CD14-positive monocyte (primary cell): Measurements from ENCODE around the gene RHOT2. TPM values are rescaled to one million over a fixed set of nuclear protein-coding genes. Genes with fewer than 3 reads are reported as not detected.
A peak's percentile ranks its signal among the peaks of the same experiment; 100 is the strongest.

ENCODE experiments used
- DNase-seq, 3 donors: peaks; one replicate each; pipeline ENCODE4 v3.0.0-alpha.2; 2011 to 2022
- H2AFZ ChIP-seq: 2 replicates; pipeline ENCODE4 v1.6.0; 2012; ENCODE audit warnings: mild to moderate bottlenecking, low read depth, low read length, inconsistent platforms; ENCODE audit not compliant: insufficient read depth, poor library complexity, severe bottlenecking
- H3K27ac ChIP-seq, 2 donors: 1 replicate in 1 of 2; 2 replicates in 1 of 2; pipeline ENCODE4 v1.5.1; 2012 to 2013; ENCODE audit warnings: low read length in 2 of 2, control low read depth in 1 of 2, inconsistent platforms in 1 of 2, low read depth in 1 of 2, mild to moderate bottlenecking in 1 of 2
- H3K27me3 ChIP-seq, 2 donors: one replicate each; pipeline versions ENCODE4 v1.6.0 to v1.6.1; 2011 to 2013; ENCODE audit warnings: low read length in 2 of 2; ENCODE audit not compliant: control insufficient read depth in 2 of 2, insufficient read depth in 2 of 2
- H3K36me3 ChIP-seq, 2 donors: replicated peaks in 1 of 2; 1 replicate in 1 of 2; 2 replicates in 1 of 2; pipeline versions ENCODE4 v1.5.1 to v1.6.1; 2012 to 2013; ENCODE audit warnings: low read length in 2 of 2, control low read depth in 1 of 2, inconsistent platforms in 1 of 2, mild to moderate bottlenecking in 1 of 2; ENCODE audit not compliant: insufficient read depth in 2 of 2, control insufficient read depth in 1 of 2
- H3K4me1 ChIP-seq, 2 donors: 1 replicate in 1 of 2; 2 replicates in 1 of 2; pipeline versions ENCODE4 v1.5.1 to v1.6.1; 2012 to 2013; ENCODE audit warnings: low read length in 2 of 2, control low read depth in 1 of 2, inconsistent platforms in 1 of 2, mild to moderate bottlenecking in 1 of 2, moderate library complexity in 1 of 2; ENCODE audit not compliant: insufficient read depth in 2 of 2, control insufficient read depth in 1 of 2
- H3K4me2 ChIP-seq: replicated peaks from 2 replicates; pipeline ENCODE3; 2012; ENCODE audit warnings: low read length, moderate library complexity, mild to moderate bottlenecking; ENCODE audit not compliant: poor library complexity, severe bottlenecking; ENCODE audit errors: extremely low read depth
- H3K4me3 ChIP-seq, 3 experiments: fragments of 200-600 bp in 1 of 3; sonication (generic) in 1 of 3; replicated peaks in 1 of 3; 1 replicate in 2 of 3; 2 replicates in 1 of 3; pipeline ENCODE4 v1.5.1; 2011 to 2013; ENCODE audit warnings: low read length in 3 of 3, mild to moderate bottlenecking in 3 of 3, control low read depth in 2 of 3, low read depth in 2 of 3, inconsistent platforms in 1 of 3, moderate library complexity in 1 of 3
- H3K79me2 ChIP-seq: 2 replicates; pipeline ENCODE4 v1.6.0; 2012; ENCODE audit warnings: mild to moderate bottlenecking, control low read depth, inconsistent platforms, low read length, moderate library complexity; ENCODE audit not compliant: insufficient read depth
- H3K9ac ChIP-seq: 2 replicates; pipeline ENCODE4 v1.6.0; 2017; ENCODE audit warnings: low read length, mild to moderate bottlenecking; ENCODE audit not compliant: insufficient read depth, poor library complexity, severe bottlenecking
- H3K9me3 ChIP-seq, 2 donors: replicated peaks in 1 of 2; 1 replicate in 1 of 2; 2 replicates in 1 of 2; pipeline versions ENCODE4 v1.5.1 to v1.6.1; 2012 to 2013; ENCODE audit warnings: low read length in 2 of 2, control low read depth in 1 of 2; ENCODE audit not compliant: control insufficient read depth in 1 of 2, insufficient read depth in 1 of 2
- H4K20me1 ChIP-seq: 2 replicates; pipeline ENCODE4 v1.6.0; 2012; ENCODE audit warnings: mild to moderate bottlenecking, low read length, control low read depth, moderate library complexity; ENCODE audit not compliant: insufficient read depth
- H3K27ac Mint-ChIP-seq, 7 donors: one replicate each; pipeline ENCODE4 v1.8.0; 2020; ENCODE audit warnings: mild to moderate bottlenecking in 7 of 7, mixed read lengths in 7 of 7, moderate library complexity in 6 of 7, inconsistent platforms in 2 of 7
- H3K27me3 Mint-ChIP-seq, 3 donors: one replicate each; pipeline ENCODE4 v1.8.0; 2021 to 2022; ENCODE audit warnings: low read depth in 3 of 3, mild to moderate bottlenecking in 3 of 3, mixed read lengths in 3 of 3, moderate library complexity in 3 of 3, inconsistent platforms in 1 of 3
- H3K36me3 Mint-ChIP-seq, 2 donors: one replicate each; pipeline ENCODE4 v1.8.0; 2020; ENCODE audit warnings: mixed read lengths in 2 of 2, inconsistent platforms in 1 of 2, mild to moderate bottlenecking in 1 of 2
- H3K4me1 Mint-ChIP-seq: one replicate; pipeline ENCODE4 v1.8.0; 2020; ENCODE audit warnings: mild to moderate bottlenecking, mixed read lengths
- H3K4me3 Mint-ChIP-seq, 2 donors: one replicate each; pipeline ENCODE4 v1.8.0; 2020; ENCODE audit warnings: mild to moderate bottlenecking in 2 of 2, mixed read lengths in 2 of 2, moderate library complexity in 1 of 2
- H3K9me3 Mint-ChIP-seq, 7 donors: one replicate each; pipeline ENCODE4 v1.8.0; 2020 to 2022; ENCODE audit warnings: mixed read lengths in 7 of 7, mild to moderate bottlenecking in 6 of 7, moderate library complexity in 6 of 7, inconsistent platforms in 2 of 7
- WGBS: methylation state at CpG from one replicate; pipeline ENCODE4 v1.1.5; 2013; ENCODE audit warnings: missing lambda C conversion rate; ENCODE audit not compliant: insufficient coverage; 5-methylcytosine and 5-hydroxymethylcytosine counted together
- intact Hi-C, 2 donors: fragments of 100-400 bp; cut with micrococcal nuclease; formaldehyde crosslinking; loops; one replicate each; pipeline versions ENCODE4 v1.15.0 to v1.15.1; 2023
- polyA plus RNA-seq, 3 donors: library from polyadenylated mRNA; depleted of rRNA in 1 of 3; unstranded in 2 of 3; stranded (reverse) in 1 of 3; fragments of 300-500 nt in 2 of 3; fragments of >200 nt in 1 of 3; fragmentation: Illumina TruSeq in 2 of 3; gene quantifications; 1 replicate in 2 of 3; 2 replicates in 1 of 3; pipeline ENCODE4 v1.2.3, GENCODE V29; 2012 to 2021
- TF ChIP-seq, protein P1 (sequence below): fragments of 200-600 bp; IDR thresholded peaks from one replicate; pipeline ENCODE4 v1.8.0; 2022; ENCODE audit warnings: antibody characterized with exemption, mild to moderate bottlenecking

Gene RHOT2
- polyA plus RNA-seq, 3 donors: 25.4 to 276 (median 26.3) TPM

DNA sequence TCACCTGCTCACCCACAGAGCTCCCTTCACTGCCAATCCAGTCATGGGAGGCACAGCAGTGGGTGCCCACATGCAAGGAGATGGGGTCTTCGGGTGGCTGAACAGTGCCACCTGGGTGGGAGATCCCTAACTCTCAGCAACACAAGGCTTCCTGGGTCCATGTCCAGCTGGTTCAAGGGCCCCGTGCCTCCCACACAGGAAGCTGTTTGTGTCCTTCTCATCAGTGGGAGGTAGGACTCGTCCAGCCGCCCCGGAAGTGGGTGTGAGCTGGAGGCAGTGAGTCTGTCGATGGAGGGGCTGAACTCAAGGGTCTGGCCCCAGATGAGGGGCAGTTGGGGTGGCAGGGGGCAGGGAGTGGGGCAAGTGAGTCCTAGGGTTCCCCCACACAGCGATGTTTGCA is 36.1 kb downstream of the RHOT2 start:
- Histone ChIP-seq H3K9ac (no peak overlapping the region), H3K4me3 (no peak overlapping the region), H3K27me3 (peaks cover 10 to 83% of the 10 kb centered on the region in 2 donors), H2AFZ (no peak overlapping the region), H3K79me2 (no peaks in the 10 kb centered on the region), H3K36me3 (no peaks in the 10 kb centered on the region), H4K20me1 (no peaks in the 10 kb centered on the region), H3K27ac (no peak overlapping the region), H3K4me1 (no peaks in the 10 kb centered on the region), H3K4me2 (no peak overlapping the region), H3K9me3 (peaks cover 0 to 4% of the 10 kb centered on the region in 2 donors)
- WGBS: 86% methylated on average over 1 of the region's 7 CpGs
- Mint-ChIP-seq H3K4me1 (no peaks in the 10 kb centered on the region), H3K4me3 (peak overlapping the region in 1 of 2 donors; percentile 76), H3K27me3 (peaks cover 66 to 89% (median 83%) of the 10 kb centered on the region in 3 donors), H3K9me3 (peaks cover 0 to 8% (median 0%) of the 10 kb centered on the region in 7 donors), H3K27ac (no peak overlapping the region), H3K36me3 (no peaks in the 10 kb centered on the region)
- TF ChIP-seq, protein P1, sequence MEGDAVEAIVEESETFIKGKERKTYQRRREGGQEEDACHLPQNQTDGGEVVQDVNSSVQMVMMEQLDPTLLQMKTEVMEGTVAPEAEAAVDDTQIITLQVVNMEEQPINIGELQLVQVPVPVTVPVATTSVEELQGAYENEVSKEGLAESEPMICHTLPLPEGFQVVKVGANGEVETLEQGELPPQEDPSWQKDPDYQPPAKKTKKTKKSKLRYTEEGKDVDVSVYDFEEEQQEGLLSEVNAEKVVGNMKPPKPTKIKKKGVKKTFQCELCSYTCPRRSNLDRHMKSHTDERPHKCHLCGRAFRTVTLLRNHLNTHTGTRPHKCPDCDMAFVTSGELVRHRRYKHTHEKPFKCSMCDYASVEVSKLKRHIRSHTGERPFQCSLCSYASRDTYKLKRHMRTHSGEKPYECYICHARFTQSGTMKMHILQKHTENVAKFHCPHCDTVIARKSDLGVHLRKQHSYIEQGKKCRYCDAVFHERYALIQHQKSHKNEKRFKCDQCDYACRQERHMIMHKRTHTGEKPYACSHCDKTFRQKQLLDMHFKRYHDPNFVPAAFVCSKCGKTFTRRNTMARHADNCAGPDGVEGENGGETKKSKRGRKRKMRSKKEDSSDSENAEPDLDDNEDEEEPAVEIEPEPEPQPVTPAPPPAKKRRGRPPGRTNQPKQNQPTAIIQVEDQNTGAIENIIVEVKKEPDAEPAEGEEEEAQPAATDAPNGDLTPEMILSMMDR: no peak
- intact Hi-C loops: no loop called here
- no peak for DNase-seq

DNA sequence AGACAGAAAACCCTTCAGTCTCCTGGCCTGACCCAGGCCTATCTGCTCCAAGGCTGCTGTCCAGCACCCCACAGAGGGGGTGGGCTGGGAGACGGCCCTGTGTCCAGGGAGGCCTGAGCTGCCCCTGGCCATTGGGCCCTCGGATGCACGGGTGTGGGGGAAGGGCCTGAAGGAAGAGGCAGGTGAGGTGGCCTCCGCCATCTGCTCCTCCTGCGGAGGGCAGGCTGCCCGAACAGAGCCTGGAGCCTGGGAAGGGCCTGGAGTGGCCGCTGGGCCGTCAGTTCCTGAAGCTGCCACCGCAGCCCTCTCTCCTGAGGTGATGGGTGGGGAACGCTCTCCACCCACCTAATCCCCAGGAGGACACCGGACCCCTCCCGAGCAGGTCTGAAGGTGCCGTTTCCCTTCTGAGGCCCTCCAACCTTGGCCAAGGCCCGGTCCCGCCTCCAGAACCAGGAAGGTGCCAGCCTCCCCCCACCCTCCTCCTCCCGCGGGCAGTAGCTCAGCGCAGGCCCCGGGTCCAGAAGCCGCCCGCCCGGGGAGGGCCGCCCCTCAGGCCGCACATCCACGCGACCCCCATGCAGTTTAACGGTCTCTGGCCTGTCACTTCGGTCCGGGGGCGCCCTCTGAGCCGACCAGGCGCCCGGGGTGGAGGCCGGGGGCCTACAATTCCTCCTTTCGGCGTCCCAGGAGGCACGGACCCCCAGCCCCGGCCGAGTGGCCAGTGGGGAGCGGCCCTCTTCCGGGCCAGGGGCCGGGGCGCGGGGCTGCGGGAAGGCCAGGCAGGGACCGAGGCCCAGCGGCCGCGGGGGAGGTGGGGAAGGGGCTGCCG is 36.8 kb downstream of the RHOT2 start:
- no peak overlapping the region for H3K27ac Mint-ChIP-seq
- Histone ChIP-seq H3K4me2 (no peak overlapping the region), H2AFZ (no peak overlapping the region), H3K9ac (no peak overlapping the region), H3K36me3 (no peaks in the 10 kb centered on the region), H3K4me1 (no peaks in the 10 kb centered on the region), H4K20me1 (no peaks in the 10 kb centered on the region), H3K27ac (no peak overlapping the region), H3K79me2 (no peaks in the 10 kb centered on the region), H3K4me3 (no peak overlapping the region), H3K27me3 (peaks cover 10 to 84% of the 10 kb centered on the region in 2 donors), H3K9me3 (peaks cover 0 to 4% of the 10 kb centered on the region in 2 donors)
- intact Hi-C loops: no loop called here
- peaks cover 0 to 8% (median 0%) of the 10 kb centered on the region in 7 donors for H3K9me3 Mint-ChIP-seq
- H3K36me3 Mint-ChIP-seq: no peaks in the 10 kb centered on the region
- H3K27me3 Mint-ChIP-seq: peaks cover 69 to 89% (median 82%) of the 10 kb centered on the region in 3 donors
- H3K4me1 Mint-ChIP-seq: no peaks in the 10 kb centered on the region
- no peak for DNase-seq
- peak overlapping the region in 1 of 2 donors; percentile 76 for H3K4me3 Mint-ChIP-seq
- TF ChIP-seq, protein P1: no peak
- 18% methylated on average over 33 of the region's 50 CpGs for WGBS
